CD14-positive monocyte (primary cell): ENCODE results near the gene COLQ. TPM values are rescaled to one million over a fixed set of nuclear protein-coding genes. Genes with fewer than 3 reads are reported as not detected.

Experiments
- DNase-seq, 3 donors: peaks; one replicate each; pipeline ENCODE4 v3.0.0-alpha.2; 2011 to 2022
- H2AFZ ChIP-seq: 2 replicates; pipeline ENCODE4 v1.6.0; 2012; ENCODE audit warnings: mild to moderate bottlenecking, low read depth, low read length, inconsistent platforms; ENCODE audit not compliant: insufficient read depth, poor library complexity, severe bottlenecking
- H3K27ac ChIP-seq, 2 donors: 1 replicate in 1 of 2; 2 replicates in 1 of 2; pipeline ENCODE4 v1.5.1; 2012 to 2013; ENCODE audit warnings: low read length in 2 of 2, control low read depth in 1 of 2, inconsistent platforms in 1 of 2, low read depth in 1 of 2, mild to moderate bottlenecking in 1 of 2
- H3K27me3 ChIP-seq, 2 donors: one replicate each; pipeline versions ENCODE4 v1.6.0 to v1.6.1; 2011 to 2013; ENCODE audit warnings: low read length in 2 of 2; ENCODE audit not compliant: control insufficient read depth in 2 of 2, insufficient read depth in 2 of 2
- H3K36me3 ChIP-seq, 2 donors: replicated peaks in 1 of 2; 1 replicate in 1 of 2; 2 replicates in 1 of 2; pipeline versions ENCODE4 v1.5.1 to v1.6.1; 2012 to 2013; ENCODE audit warnings: low read length in 2 of 2, control low read depth in 1 of 2, inconsistent platforms in 1 of 2, mild to moderate bottlenecking in 1 of 2; ENCODE audit not compliant: insufficient read depth in 2 of 2, control insufficient read depth in 1 of 2
- H3K4me1 ChIP-seq, 2 donors: 1 replicate in 1 of 2; 2 replicates in 1 of 2; pipeline versions ENCODE4 v1.5.1 to v1.6.1; 2012 to 2013; ENCODE audit warnings: low read length in 2 of 2, control low read depth in 1 of 2, inconsistent platforms in 1 of 2, mild to moderate bottlenecking in 1 of 2, moderate library complexity in 1 of 2; ENCODE audit not compliant: insufficient read depth in 2 of 2, control insufficient read depth in 1 of 2
- H3K4me2 ChIP-seq: replicated peaks from 2 replicates; pipeline ENCODE3; 2012; ENCODE audit warnings: low read length, moderate library complexity, mild to moderate bottlenecking; ENCODE audit not compliant: poor library complexity, severe bottlenecking; ENCODE audit errors: extremely low read depth
- H3K4me3 ChIP-seq, 3 experiments: fragments of 200-600 bp in 1 of 3; sonication (generic) in 1 of 3; replicated peaks in 1 of 3; 1 replicate in 2 of 3; 2 replicates in 1 of 3; pipeline ENCODE4 v1.5.1; 2011 to 2013; ENCODE audit warnings: low read length in 3 of 3, mild to moderate bottlenecking in 3 of 3, control low read depth in 2 of 3, low read depth in 2 of 3, inconsistent platforms in 1 of 3, moderate library complexity in 1 of 3
- H3K79me2 ChIP-seq: 2 replicates; pipeline ENCODE4 v1.6.0; 2012; ENCODE audit warnings: mild to moderate bottlenecking, control low read depth, inconsistent platforms, low read length, moderate library complexity; ENCODE audit not compliant: insufficient read depth
- H3K9ac ChIP-seq: 2 replicates; pipeline ENCODE4 v1.6.0; 2017; ENCODE audit warnings: low read length, mild to moderate bottlenecking; ENCODE audit not compliant: insufficient read depth, poor library complexity, severe bottlenecking
- H3K9me3 ChIP-seq, 2 donors: replicated peaks in 1 of 2; 1 replicate in 1 of 2; 2 replicates in 1 of 2; pipeline versions ENCODE4 v1.5.1 to v1.6.1; 2012 to 2013; ENCODE audit warnings: low read length in 2 of 2, control low read depth in 1 of 2; ENCODE audit not compliant: control insufficient read depth in 1 of 2, insufficient read depth in 1 of 2
- H4K20me1 ChIP-seq: 2 replicates; pipeline ENCODE4 v1.6.0; 2012; ENCODE audit warnings: mild to moderate bottlenecking, low read length, control low read depth, moderate library complexity; ENCODE audit not compliant: insufficient read depth
- H3K27ac Mint-ChIP-seq, 7 donors: one replicate each; pipeline ENCODE4 v1.8.0; 2020; ENCODE audit warnings: mild to moderate bottlenecking in 7 of 7, mixed read lengths in 7 of 7, moderate library complexity in 6 of 7, inconsistent platforms in 2 of 7
- H3K27me3 Mint-ChIP-seq, 3 donors: one replicate each; pipeline ENCODE4 v1.8.0; 2021 to 2022; ENCODE audit warnings: low read depth in 3 of 3, mild to moderate bottlenecking in 3 of 3, mixed read lengths in 3 of 3, moderate library complexity in 3 of 3, inconsistent platforms in 1 of 3
- H3K36me3 Mint-ChIP-seq, 2 donors: one replicate each; pipeline ENCODE4 v1.8.0; 2020; ENCODE audit warnings: mixed read lengths in 2 of 2, inconsistent platforms in 1 of 2, mild to moderate bottlenecking in 1 of 2
- H3K4me1 Mint-ChIP-seq: one replicate; pipeline ENCODE4 v1.8.0; 2020; ENCODE audit warnings: mild to moderate bottlenecking, mixed read lengths
- H3K4me3 Mint-ChIP-seq, 2 donors: one replicate each; pipeline ENCODE4 v1.8.0; 2020; ENCODE audit warnings: mild to moderate bottlenecking in 2 of 2, mixed read lengths in 2 of 2, moderate library complexity in 1 of 2
- H3K9me3 Mint-ChIP-seq, 7 donors: one replicate each; pipeline ENCODE4 v1.8.0; 2020 to 2022; ENCODE audit warnings: mixed read lengths in 7 of 7, mild to moderate bottlenecking in 6 of 7, moderate library complexity in 6 of 7, inconsistent platforms in 2 of 7
- CTCF ChIP-seq: fragments of 200-600 bp; IDR thresholded peaks from one replicate; pipeline ENCODE4 v1.8.0; 2022; ENCODE audit warnings: antibody characterized with exemption, mild to moderate bottlenecking
- WGBS: methylation state at CpG from one replicate; pipeline ENCODE4 v1.1.5; 2013; ENCODE audit warnings: missing lambda C conversion rate; ENCODE audit not compliant: insufficient coverage; 5-methylcytosine and 5-hydroxymethylcytosine counted together
- intact Hi-C, 2 donors: fragments of 100-400 bp; cut with micrococcal nuclease; formaldehyde crosslinking; loops; one replicate each; pipeline versions ENCODE4 v1.15.0 to v1.15.1; 2023
- polyA plus RNA-seq, 3 donors: library from polyadenylated mRNA; depleted of rRNA in 1 of 3; unstranded in 2 of 3; stranded (reverse) in 1 of 3; fragments of 300-500 nt in 2 of 3; fragments of >200 nt in 1 of 3; fragmentation: Illumina TruSeq in 2 of 3; gene quantifications; 1 replicate in 2 of 3; 2 replicates in 1 of 3; pipeline ENCODE4 v1.2.3, GENCODE V29; 2012 to 2021

Gene COLQ
- polyA plus RNA-seq, 3 donors: 0.23 to 1.9 (median 0.73) TPM

- no peak overlapping the region for H3K27ac Mint-ChIP-seq
- no peak for TF ChIP-seq CTCF
- H3K4me1 ChIP-seq: peaks cover 0 to 5% of the 10 kb centered on the region in 2 donors
- no peaks in the 10 kb centered on the region for H3K36me3 Mint-ChIP-seq
- DNase-seq: no peak
- H3K4me3 ChIP-seq: no peak overlapping the region
- no peaks in the 10 kb centered on the region for H3K79me2 ChIP-seq
- no peaks in the 10 kb centered on the region for H3K9me3 ChIP-seq
- H3K4me3 Mint-ChIP-seq: no peak overlapping the region
- peaks cover 0 to 7% (median 0%) of the 10 kb centered on the region in 7 donors for H3K9me3 Mint-ChIP-seq
- H3K27me3 ChIP-seq: no peaks in the 10 kb centered on the region
- no peak overlapping the region for H3K4me2 ChIP-seq
- no peaks in the 10 kb centered on the region for H3K27me3 Mint-ChIP-seq
- intact Hi-C loops: no loop called here
- peaks cover 8% of the 10 kb centered on the region for H3K4me1 Mint-ChIP-seq
- no peak overlapping the region for H2AFZ ChIP-seq
- H4K20me1 ChIP-seq: no peaks in the 10 kb centered on the region
- H3K36me3 ChIP-seq: no peaks in the 10 kb centered on the region
- H3K27ac ChIP-seq: no peak overlapping the region
- H3K9ac ChIP-seq: no peak overlapping the region
Observed at GRCh38 chr3:15479400-15480224, 41.9 kb downstream of the COLQ start.

GRCh38 chr3:15478640-15478979, 42.9 kb downstream of the COLQ start:
- Histone ChIP-seq H3K9ac (no peak overlapping the region), H3K4me3 (no peak overlapping the region), H3K27me3 (no peaks in the 10 kb centered on the region), H3K9me3 (no peaks in the 10 kb centered on the region), H3K79me2 (no peaks in the 10 kb centered on the region), H2AFZ (no peak overlapping the region), H4K20me1 (no peaks in the 10 kb centered on the region), H3K36me3 (no peaks in the 10 kb centered on the region), H3K27ac (no peak overlapping the region), H3K4me1 (peaks cover 0 to 5% of the 10 kb centered on the region in 2 donors), H3K4me2 (no peak overlapping the region)
- 86% methylated on average over 4 of the region's 5 CpGs for WGBS
- Mint-ChIP-seq H3K27me3 (no peaks in the 10 kb centered on the region), H3K4me3 (no peak overlapping the region), H3K9me3 (peaks cover 0 to 7% (median 0%) of the 10 kb centered on the region in 7 donors), H3K4me1 (peaks cover 8% of the 10 kb centered on the region), H3K27ac (no peak overlapping the region), H3K36me3 (no peaks in the 10 kb centered on the region)
- no peak for DNase-seq
- no peak for TF ChIP-seq CTCF
- intact Hi-C loops: no loop called here
